Measurements from ENCODE around the gene RHD.
"Not testable (repeated sequence)": the region's sequence is repeated elsewhere in the genome, so short reads cannot be mapped to it uniquely, and the experiment has no call there.

DNA sequence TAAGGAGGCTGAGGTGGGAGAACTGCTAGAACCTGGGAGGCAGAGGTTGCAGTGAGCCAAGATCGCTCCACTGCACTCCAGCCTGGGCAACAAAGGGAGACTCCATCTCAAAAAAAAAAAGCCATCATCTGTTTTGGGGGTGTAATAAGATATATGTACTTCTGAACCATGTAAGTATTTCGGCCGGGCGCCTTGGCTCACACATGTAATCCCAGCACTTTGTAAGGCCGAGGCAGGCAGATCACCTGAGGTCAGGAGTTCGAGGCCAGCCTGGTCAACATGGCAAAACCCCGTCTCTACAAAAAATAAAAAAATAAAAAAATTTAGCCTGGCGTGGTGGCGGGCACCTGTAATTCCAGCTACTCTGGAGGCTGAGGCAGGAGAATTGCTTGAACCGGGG, 36.9 kb upstream of the RHD start:
- not testable (repeated sequence) for TF ChIP-seq EZH2 (optimal IDR thresholded peaks at IDR 0.05; ENCODE audit: low read depth, low read length)
- TF ChIP-seq, protein P1, sequence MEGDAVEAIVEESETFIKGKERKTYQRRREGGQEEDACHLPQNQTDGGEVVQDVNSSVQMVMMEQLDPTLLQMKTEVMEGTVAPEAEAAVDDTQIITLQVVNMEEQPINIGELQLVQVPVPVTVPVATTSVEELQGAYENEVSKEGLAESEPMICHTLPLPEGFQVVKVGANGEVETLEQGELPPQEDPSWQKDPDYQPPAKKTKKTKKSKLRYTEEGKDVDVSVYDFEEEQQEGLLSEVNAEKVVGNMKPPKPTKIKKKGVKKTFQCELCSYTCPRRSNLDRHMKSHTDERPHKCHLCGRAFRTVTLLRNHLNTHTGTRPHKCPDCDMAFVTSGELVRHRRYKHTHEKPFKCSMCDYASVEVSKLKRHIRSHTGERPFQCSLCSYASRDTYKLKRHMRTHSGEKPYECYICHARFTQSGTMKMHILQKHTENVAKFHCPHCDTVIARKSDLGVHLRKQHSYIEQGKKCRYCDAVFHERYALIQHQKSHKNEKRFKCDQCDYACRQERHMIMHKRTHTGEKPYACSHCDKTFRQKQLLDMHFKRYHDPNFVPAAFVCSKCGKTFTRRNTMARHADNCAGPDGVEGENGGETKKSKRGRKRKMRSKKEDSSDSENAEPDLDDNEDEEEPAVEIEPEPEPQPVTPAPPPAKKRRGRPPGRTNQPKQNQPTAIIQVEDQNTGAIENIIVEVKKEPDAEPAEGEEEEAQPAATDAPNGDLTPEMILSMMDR (IDR thresholded peaks at IDR 0.05; ENCODE audit: low read length) = not testable (repeated sequence)

All from MM.1S (cell line).